ENCODE results near the gene TMEM198.

Gene TMEM198

DNA sequence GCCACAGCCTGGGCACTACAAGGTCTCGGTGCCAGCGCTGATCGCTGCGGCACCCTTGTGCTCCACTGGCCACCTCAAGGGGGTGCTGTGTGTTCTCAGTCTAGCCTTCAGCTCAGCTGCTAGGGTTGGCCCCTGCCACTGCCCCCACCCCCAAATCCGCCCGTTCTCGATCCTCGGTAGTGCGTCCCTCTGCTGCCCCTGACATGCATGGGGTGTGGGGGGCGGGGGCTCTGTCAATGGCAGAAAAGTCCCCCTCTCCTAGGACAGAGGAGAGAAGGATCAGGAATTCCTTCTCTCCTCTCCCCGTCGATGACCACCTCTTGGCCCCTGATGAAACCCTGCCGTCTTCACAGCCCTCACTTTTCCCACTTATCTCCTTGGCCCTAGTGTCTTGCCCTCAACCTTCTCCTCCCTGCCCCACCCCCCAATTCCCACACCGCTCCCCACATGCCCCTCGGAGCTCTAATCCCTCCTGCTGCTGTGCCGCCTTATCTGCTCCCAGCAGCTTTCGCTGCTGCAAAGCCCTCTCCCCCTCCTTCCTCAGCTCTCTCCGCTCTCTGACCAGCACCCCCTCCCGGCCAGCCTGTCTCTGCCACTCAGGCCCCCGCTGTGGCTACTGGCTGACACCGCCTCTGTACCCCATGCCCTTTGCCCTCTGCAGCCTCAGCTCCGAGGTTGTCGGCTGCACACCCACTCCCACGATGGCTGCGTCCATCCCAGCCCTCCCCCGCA is 33.9 kb upstream of the TMEM198 start:
- no peak for DNase-seq

DNA sequence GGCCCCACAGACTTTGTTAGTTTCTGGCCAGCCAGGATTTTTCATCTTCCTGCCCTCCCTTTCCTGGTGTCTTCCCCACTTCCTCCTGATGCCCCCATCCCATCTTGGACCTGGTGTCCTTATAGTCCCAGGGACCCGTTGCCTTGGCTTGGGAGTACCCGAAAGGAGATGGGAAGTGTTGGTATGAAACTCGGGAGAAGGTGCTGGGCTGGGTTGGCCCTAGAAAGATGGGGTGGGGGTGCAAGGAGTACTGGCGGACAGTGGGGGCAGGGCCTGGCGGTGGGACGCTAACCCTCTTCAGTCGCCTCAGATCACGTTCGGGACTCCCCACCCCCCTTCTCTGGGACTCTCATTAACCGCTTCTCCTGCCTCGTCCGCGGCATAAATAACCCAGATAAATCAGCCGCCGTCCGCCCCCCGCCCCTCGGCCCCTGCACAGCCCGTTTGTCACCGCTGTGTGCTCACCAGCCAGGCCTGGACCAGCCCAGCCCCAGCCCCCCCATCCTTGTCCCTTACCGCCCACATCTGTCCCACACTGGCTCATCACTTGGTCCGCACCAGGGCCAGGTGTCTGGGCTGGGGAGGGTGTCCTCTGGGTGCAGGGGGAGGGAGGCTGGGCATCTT is 33.2 kb upstream of the TMEM198 start:
- DNase-seq: no peak

DNA sequence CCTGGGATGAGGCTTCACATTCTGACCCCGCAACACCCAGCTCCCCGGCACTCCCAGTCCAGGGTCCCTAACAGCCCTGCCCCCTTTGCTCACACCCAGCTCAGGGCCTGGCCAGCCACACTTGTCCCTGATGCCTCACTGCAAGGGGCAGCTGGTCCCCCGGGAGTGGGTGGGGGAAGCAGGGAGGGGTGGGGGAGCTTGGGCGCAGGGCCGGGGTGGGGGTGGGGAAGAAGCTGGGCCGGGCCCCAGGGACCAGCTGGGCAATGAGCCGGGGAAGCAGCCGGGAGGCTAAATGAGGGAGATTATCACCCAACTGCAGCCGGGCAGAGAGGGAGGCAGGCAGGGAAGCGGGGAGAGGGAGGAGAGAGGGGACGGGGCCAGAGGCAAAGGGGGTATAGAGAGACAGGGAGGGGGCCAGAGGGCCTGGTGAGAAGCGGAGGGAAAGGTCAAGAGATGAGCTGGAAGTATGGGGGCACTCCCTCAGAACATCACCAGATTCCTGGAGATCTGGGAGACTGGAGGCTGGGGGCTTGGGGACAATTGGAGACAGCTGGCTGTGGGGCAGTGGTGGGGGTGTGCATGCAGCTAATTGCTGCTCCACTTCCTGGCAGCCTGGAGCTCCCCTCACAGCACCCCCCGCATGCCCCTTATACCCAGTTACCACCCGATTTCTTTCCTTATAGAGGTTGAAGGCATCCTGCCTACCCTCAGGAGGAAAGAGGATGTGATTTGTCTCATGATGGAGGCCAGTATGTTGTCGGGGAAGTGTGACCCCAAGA is 32.1 kb upstream of the TMEM198 start:
- DNase-seq: no peak

DNA sequence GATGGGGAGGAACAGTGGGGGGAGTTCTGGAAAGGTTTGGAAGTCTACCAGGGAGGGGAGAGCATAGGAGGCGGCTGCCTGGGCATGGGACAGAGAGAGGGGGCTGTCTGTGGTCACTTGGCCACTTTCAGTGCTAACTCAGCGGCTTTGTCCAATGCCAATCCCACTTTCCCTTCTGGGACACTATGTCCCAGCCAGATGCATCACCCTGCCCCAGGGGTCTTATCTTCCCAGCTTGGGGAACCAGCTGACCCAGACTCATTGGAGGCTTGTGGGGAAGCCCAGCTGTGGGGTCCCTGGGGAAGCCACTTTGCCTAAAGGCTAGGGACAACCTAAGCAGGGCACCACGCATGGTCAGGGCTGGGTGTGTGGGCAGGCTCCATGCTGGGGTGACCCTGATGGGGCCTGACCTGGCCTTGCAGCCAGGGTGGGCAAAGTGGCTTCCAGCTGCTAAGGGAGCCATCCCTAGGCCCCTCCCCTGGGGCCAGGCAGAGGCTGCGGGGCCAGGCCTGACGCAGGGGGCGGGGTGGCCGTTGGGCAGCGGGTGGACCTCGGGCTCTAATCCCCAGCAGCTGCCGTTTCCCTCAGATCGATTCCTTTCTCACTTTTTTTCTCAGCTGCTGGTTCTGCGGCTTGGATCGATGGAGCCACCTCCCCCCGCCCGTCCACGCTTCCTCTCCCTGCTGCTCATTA is 31.2 kb upstream of the TMEM198 start:
- DNase-seq: no peak

DNA sequence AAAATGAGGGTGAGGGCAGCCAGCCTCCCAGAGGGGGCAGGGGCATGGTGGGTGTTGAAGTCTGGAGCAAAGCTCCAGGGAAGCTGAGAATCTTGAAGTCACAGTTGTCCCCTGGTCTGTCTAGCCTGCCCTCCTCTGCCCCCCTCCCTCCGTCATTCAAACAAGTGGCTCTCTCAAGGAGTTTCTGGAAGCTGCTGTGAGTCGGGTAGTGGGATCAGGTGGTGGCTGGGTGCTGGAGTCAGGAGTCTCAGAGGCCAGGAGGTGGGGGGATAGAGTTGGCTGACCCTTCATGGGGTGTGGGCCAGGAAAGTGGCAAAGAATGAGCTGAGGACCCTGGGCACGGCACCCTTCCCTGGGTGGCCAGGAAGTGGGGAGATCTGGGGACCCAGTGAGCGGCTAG is 30.0 kb upstream of the TMEM198 start:
- no peak for DNase-seq

DNA sequence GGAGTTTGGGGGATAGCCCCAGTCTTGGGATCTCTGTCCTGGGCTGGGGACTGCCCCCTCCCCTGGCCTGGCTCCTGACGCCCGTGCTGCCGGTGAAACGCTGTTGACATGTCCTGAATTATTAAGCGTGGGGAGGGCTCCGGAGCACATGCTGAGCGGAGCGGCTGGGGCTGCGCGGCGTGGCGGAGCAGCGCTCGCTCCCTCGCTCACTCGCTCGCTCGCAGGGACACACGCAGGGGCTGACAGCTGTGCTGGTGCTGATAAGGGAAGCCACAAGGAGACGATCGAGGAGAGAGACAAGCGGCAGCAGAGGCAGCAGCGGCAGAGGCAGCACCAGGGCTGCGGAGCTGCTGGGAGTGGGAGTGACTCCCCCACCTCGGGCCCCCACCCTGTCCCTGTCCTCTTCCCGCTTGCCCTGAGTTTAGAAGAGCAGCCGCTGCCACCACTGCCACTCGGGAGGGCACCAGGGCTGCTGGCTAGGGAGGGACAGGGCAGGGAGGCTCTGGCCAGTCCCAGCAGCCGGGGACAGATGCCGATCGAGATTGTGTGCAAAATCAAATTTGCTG is 29.5 kb upstream of the TMEM198 start, which contains the start of gene ASIC4:
ASIC4 (plus strand) TSS at position 287 of the 566 bp plus-strand sequence; CDS start at position 530, 243 bp downstream.
- DNase-seq: no peak

DNA sequence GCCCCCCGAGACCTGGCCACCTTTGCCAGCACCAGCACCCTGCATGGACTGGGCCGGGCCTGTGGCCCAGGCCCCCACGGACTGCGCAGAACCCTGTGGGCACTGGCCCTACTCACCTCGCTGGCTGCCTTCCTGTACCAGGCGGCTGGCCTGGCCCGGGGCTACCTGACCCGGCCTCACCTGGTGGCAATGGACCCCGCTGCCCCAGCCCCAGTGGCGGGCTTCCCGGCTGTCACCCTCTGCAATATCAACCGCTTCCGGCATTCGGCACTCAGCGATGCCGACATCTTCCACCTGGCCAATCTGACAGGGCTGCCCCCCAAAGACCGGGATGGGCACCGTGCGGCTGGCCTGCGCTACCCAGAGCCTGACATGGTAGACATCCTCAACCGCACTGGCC is 29.0 kb upstream of the TMEM198 start:
- no peak for DNase-seq

DNA sequence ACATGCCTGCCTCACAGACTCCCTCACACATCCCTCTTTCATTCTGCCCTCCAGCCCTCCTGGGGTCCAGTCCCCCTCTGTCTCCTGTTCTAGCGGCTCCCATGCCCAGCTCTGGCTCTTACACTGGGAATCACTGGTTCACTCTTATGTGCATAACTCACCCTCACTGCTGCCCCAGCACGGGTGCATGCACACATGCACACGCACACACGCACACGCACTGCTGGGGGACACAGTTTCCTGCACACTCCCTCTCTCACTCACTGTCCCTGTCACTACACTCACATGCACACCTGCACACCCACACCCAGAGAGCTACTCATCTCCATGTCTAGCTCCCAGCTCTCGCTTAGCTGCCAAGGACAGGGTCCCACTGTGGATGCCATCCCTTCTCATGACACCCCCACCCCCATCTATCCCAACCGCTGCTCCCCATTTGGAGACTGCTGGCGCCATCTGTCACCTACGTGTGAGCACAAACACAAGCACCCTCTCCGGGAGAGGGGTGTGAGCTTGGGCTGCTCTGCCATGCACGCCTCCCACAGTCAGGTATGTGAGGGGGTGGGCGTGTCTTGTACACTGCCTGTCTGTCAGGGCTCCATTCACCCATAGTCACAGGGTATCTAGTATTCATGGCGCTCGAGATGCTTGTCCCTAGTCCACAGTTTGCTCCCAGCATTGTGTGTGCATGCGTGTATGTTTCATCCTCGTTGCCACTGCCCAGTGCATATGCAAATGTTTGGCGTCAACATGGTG is 27.8 kb upstream of the TMEM198 start:
- DNase-seq: no peak

DNA sequence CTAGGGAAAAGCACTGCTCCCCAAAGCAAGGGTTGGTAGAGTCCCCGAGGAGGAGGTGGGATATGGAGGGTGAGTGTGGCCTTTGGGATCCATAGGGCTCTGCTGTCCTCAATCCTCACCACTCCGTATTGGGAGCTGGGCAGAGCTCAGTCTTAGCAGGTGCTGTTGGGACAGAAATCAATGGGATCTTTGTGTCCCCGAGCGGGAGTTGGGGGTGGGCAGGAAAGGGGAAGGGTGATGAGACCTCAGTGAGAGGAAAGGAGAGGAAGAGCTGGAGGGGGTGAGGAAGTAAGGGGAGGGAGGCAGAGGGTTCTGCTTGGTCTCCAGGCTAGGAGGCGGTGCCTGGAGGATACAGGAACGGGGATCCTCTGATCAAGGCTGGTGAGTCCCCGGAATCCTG is 26.9 kb upstream of the TMEM198 start:
- no peak for DNase-seq

DNA sequence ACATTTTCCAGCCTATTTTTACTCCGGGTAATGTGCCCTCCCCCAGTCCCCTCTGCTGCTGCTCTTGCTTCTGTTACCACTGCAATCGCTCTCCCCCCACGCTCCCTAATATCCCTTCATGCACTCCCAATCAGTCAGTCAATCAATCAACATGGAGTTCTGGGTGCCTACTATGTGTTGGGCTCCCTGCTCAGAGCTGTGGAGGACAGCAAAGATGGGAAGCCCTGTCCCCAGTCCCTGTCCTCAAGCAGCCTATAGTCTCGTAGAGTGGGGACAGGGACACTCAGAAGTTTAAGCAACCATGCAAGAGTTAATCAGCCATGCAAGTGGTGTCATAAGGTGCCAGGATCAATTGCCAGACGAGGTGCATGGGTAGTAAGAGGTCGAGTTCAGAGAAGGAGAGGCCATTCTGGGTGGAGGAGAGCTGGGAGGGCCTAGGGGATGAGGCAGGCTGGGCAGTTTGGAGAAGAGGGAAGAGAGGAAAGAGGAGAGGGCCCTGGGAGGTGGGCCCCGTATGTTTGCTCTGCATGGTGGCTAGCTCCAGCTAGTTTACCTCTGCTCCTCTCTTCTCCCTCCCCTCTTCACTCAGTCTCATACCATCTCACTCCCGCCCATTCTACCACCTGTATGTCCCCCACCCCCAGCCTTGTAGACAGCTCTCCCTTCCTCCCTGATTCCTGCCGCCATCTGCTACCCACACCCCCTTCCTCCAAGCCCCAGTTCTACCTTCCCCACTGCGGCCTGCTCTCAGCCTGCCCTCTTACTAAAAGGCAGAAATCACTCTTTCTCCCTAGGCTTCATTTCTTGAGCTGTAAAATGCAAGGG is 25.7 kb upstream of the TMEM198 start:
- DNase-seq: no peak

DNA sequence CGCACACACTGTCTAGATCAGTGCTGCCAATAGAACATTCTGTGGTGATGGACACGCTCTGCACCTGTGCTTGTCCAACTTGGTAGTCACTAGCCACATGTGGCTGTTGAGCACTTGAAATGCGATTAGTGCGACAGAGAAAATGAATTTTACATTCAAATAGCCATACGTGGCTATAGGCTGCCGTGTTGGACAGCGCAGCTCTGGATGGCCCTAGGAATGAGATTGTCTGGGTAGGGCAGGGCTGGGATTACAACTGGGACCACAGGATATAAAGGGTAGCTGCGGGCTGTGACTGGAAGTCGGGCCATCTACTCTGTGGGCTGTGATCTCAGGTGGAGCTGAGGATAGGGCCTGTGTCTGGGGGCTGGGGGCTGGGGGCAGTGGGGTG is 24.3 kb upstream of the TMEM198 start:
- DNase-seq: no peak

DNA sequence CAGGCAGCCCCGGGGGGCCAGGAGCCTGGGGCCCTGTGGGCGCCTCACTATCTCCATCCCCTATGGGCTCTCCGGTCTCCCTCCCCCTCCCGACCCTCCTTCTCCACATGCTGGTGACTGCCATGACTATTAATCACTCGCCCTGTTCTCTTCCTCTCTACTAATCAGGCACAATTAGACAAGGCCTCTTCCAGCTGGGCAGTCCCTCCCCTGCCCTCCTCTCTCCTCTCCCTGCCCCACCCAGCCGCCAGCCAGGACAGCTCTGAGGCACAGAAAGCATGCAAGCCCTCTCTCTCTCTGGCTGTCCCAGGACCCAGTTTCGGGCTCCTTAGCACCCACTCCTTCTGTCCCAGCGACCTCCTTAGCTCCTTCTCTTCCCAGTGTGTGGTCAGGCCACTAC is 23.7 kb upstream of the TMEM198 start:
- no peak for DNase-seq

DNA sequence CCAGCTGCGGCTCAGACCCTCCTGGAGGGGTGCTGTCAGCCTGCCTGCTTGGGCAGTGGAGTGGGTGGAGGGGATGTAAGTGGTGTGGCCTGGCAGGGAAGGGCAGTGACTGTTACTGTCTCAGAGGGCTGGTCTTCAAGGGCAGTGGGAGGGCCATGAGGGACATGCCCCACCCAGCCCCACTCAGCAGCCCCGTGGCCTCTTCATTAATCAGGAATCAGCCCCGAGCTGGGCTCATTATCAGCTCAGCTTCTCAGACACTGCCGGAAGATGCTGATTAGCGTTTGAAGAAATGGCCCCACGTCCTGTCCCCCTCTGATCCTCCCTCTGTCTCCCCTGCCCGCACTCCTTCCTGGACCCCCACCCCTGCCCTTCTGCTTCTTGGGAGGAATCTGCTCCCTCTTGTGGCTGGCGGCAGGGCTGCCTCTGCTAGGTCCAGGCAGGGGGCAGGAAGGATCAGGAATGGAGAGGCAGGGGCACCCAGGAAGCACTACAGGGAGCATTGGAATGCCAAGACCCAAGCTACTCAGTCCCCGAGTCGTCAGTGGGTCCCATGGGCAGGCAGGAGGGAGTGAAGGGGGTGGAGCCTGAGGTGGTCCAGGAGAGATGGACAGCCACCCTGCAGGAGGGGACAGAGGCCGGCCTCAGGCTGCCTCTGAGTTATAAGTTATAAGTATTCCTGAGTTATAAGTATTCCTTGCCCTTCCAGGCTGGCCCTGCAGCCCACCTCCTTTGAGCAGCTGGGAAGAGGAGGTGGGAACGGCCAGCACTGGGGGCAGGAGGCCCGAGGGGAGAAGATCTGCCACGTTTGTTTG is 22.6 kb upstream of the TMEM198 start:
- DNase-seq: no peak

DNA sequence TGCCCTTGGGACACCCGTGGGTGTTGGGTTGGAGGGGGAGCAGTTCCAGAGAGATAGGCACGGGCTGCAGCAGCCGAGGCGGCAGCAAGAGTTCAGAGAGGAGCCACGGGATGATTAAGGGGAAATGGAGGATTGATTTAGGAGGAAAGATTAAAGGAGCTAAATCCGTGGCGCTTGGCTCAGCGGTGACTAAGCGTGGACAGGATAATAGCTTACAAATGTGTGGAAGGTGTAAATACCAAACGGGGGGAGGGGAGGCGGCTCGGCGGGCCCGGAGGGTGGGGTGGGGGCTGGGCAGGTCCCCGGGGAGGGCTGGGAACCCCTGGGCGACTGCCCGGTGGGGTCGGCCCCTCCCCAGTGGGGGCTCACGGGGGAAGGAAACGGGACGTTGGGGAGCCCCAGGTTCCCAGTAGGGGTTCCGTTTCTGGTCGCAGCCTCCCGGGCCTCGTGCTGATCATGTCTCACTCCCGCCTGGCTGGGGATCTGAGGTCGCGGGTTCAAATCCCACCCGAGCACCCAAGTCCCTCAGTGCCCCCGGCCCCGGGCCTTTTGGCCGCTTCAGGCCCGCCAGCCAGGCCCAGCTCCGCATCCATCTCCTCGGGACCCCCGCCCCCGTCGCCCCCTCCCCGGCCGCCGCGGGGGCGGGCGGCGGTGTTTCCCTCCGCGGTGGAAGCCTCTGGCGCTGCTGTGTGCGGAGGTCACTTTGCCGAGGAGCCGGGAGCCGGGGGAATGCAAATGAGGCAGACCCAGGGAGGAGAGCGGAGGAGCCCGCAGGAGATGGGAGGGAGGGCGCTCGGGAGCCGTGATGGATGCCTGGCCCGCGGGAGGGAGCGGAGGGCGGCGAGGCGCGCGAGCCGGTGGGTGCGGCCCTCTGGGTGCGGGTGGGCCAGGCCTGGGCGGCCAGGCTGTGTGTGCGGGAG is 21.5 kb upstream of the TMEM198 start:
- DNase-seq: no peak

DNA sequence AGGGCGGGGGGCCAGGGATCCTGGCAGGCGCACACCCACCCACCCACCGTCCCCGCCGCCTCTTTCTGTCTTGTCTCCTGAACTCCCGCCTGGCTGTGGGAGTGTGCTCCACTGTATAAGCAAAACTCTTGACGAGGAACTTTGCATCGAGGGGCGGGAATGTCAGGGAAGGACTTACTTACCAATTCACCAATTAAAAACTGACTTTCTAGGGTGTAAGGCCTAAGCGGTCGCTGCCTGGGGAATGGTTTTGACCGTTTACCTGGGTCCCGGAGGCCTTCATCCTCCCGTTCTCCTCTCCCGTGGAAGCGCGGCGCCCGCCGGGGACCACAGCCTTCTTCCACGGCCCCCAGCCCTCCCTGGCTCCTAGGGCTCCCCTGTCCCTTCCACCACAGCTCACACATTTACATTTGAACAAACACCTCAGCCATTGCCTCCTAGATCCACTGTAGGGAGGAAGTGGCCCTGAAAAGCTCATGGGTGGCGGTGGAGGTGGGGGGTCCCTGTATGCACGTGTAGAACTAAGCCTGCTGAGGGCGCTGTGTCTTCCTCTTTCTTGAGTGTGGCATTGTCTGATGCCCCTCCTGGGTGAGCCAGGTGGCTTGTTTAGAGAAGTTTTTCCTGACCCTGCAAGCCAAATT is 20.7 kb upstream of the TMEM198 start:
- no peak for DNase-seq

DNA sequence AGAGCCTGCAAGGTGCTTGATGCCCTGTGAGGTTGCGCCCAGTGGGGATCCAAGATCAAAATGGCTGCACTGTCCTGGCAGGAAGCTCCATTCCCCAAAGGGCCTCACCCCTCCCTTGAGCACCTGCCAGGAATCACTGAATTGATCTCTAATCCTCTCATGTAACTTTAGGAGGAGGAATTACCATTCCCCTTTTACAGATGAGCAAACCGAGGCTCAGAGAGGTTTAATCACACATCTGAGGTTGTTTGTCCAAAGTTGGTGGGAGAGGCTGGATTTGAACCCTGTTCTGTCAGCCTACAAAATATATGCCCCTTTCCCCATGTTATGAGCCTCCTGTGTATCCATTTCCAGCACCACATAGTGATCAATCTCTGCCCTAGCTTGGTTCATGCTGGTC is 19.0 kb upstream of the TMEM198 start:
- no peak for DNase-seq

DNA sequence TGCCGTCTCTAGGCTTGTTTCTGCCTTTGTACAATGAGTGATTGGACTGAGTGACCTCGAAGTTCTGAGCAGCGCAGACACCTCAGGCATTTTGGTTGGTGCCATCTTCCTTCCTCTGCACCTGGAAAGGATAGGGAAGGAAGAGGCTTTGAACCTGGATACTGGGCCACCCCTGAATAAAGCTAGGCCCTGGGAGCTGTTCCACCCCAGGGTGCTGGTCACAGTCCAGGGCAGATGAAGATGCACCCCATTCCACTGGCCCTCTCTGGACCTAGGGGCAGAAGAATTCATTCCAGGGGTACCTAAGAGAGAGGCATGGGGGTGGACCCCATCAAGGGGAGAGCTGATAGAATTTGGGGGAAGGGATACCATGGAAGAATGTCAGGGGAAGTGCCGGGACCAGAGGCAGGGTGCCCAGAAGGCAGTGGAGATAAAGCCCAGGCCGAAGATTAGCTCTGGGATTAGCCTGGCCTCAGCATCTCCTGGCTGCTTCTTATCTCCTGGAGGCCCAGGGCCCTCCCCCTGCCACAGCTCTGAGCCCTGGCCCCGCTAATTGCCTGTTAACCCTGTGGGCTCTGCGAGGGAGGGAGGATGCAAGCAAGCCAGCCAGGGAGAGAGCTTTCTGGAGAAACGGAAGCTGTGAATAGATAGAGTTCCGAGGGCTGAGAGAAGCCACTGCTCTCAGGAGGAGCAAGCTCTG is 18.1 kb upstream of the TMEM198 start:
- no peak for DNase-seq
